WTC11 (cell line): ENCODE results near the gene HOMER3. TPM values are rescaled to one million over a fixed set of nuclear protein-coding genes. Genes with fewer than 3 reads are reported as not detected.

Experiments
- ATAC-seq: fragments of 200-7000 bp; cut with Tn5 transposase; 2 replicates; pipeline ENCODE4 v1.10.0; 2021; ENCODE audit warnings: mild to moderate bottlenecking, moderate library complexity
- CTCF ChIA-PET: fragments of 300-600 bp; sonication (Branson Sonifier 250); formaldehyde crosslinking; loops from one replicate; lab custom pipeline; 2021; ENCODE audit warnings: antibody characterized with exemption; lab: Charles Lee
- POLR2A ChIA-PET: fragments of 350-600 bp; sonication (Branson Sonifier 250); formaldehyde crosslinking; loops from one replicate; lab custom pipeline; 2021; ENCODE audit warnings: antibody characterized with exemption; lab: Charles Lee
- DNase-seq: peaks from one replicate; pipeline ENCODE4 v3.0.0; 2021; ENCODE audit warnings: low spot score
- H3K27ac Mint-ChIP-seq: 2 replicates; pipeline ENCODE4 v1.8.0; 2021; ENCODE audit warnings: mixed read lengths
- H3K27me3 Mint-ChIP-seq: 2 replicates; pipeline ENCODE4 v1.8.0; 2021; ENCODE audit warnings: low read depth, mild to moderate bottlenecking, moderate library complexity, mixed read lengths
- H3K36me3 Mint-ChIP-seq: 2 replicates; pipeline ENCODE4 v1.8.0; 2021; ENCODE audit warnings: mixed read lengths
- H3K4me1 Mint-ChIP-seq: 2 replicates; pipeline ENCODE4 v1.8.0; 2022; ENCODE audit warnings: mixed read lengths
- H3K4me3 Mint-ChIP-seq: 2 replicates; pipeline ENCODE4 v1.8.0; 2021; ENCODE audit warnings: mild to moderate bottlenecking, moderate library complexity, mixed read lengths
- H3K9me3 Mint-ChIP-seq: 2 replicates; pipeline ENCODE4 v1.8.0; 2021; ENCODE audit warnings: mixed read lengths
- AFF4 ChIP-seq: sonication (generic); formaldehyde crosslinking; IDR thresholded peaks from 2 replicates; pipeline ENCODE4 v1.8.1; 2023; ENCODE audit warnings: mild to moderate bottlenecking, missing genetic modification reagents, borderline replicate concordance
- ATF1 ChIP-seq: sonication (generic); formaldehyde crosslinking; IDR thresholded peaks from 2 replicates; pipeline ENCODE4 v1.8.1; 2023; ENCODE audit warnings: mild to moderate bottlenecking, moderate library complexity, missing genetic modification reagents
- CDX4 ChIP-seq: fragments of 250-450 bp; sonication (Bioruptor Pico); IDR thresholded peaks from 2 replicates; pipeline ENCODE4 v1.9.0; 2021; ENCODE audit warnings: moderate library complexity, mild to moderate bottlenecking, inconsistent platforms, borderline replicate concordance
- CREM ChIP-seq: sonication (generic); formaldehyde crosslinking; IDR thresholded peaks from 2 replicates; pipeline ENCODE4 v1.8.1; 2022; ENCODE audit warnings: mild to moderate bottlenecking, missing genetic modification reagents, moderate library complexity
- E2F4 ChIP-seq: sonication (generic); formaldehyde crosslinking; IDR thresholded peaks from 2 replicates; pipeline ENCODE4 v1.8.1; 2022; ENCODE audit warnings: low read depth, mild to moderate bottlenecking, moderate library complexity, missing genetic modification reagents, borderline replicate concordance
- ERG ChIP-seq: fragments of 250-450 bp; sonication (Bioruptor Pico); IDR thresholded peaks from 2 replicates; pipeline ENCODE4 v1.8.0; 2021; ENCODE audit warnings: mild to moderate bottlenecking
- ESRRA ChIP-seq: sonication (generic); formaldehyde crosslinking; IDR thresholded peaks from 2 replicates; pipeline ENCODE4 v1.8.1; 2022; ENCODE audit warnings: mild to moderate bottlenecking, missing genetic modification reagents, borderline replicate concordance
- FOXK1 ChIP-seq: sonication (generic); formaldehyde crosslinking; IDR thresholded peaks from 2 replicates; pipeline ENCODE4 v1.8.0; 2022; ENCODE audit warnings: mild to moderate bottlenecking, moderate library complexity, missing genetic modification reagents
- FOXP4 ChIP-seq: sonication (generic); formaldehyde crosslinking; IDR thresholded peaks from 2 replicates; pipeline ENCODE4 v1.8.0; 2022; ENCODE audit warnings: mild to moderate bottlenecking, missing genetic modification reagents
- IRF2 ChIP-seq: sonication (generic); formaldehyde crosslinking; IDR thresholded peaks from 2 replicates; pipeline ENCODE4 v1.8.0; 2022; ENCODE audit warnings: low read depth, missing genetic modification reagents, borderline replicate concordance
- ZBTB43 ChIP-seq: sonication (generic); formaldehyde crosslinking; IDR thresholded peaks from 2 replicates; pipeline ENCODE4 v1.8.1; 2023; ENCODE audit warnings: mild to moderate bottlenecking, missing genetic modification reagents
- ZNF396 ChIP-seq: fragments of 250-450 bp; sonication (Bioruptor Pico); IDR thresholded peaks from 2 replicates; pipeline ENCODE4 v1.8.0; 2021; ENCODE audit warnings: mild to moderate bottlenecking, moderate library complexity, borderline replicate concordance
- ZNF423 ChIP-seq: fragments of 250-450 bp; sonication (Bioruptor Pico); IDR thresholded peaks from 2 replicates; pipeline ENCODE4 v2.1.2; 2022; ENCODE audit warnings: mild to moderate bottlenecking, moderate library complexity
- total RNA-seq: library from RNA; stranded (reverse); gene quantifications from 3 replicates; pipeline ENCODE4 v1.2.3, GENCODE V29; 2021
- TF ChIP-seq, protein P1 (sequence below): sonication (generic); formaldehyde crosslinking; IDR thresholded peaks from 2 replicates; pipeline ENCODE4 v1.8.0; 2022; ENCODE audit warnings: mild to moderate bottlenecking, missing genetic modification reagents
- TF ChIP-seq, protein P2 (sequence below): sonication (generic); formaldehyde crosslinking; IDR thresholded peaks from 2 replicates; pipeline ENCODE4 v1.8.1; 2022; ENCODE audit warnings: low read depth, missing genetic modification reagents, borderline replicate concordance
- TF ChIP-seq, protein P3 (sequence below): sonication (generic); formaldehyde crosslinking; IDR thresholded peaks from 2 replicates; pipeline ENCODE4 v1.8.1; 2023; ENCODE audit warnings: mild to moderate bottlenecking, missing genetic modification reagents
- TF ChIP-seq, protein P4 (sequence below): sonication (generic); formaldehyde crosslinking; conservative IDR thresholded peaks from 2 replicates; pipeline ENCODE4 v1.8.1; 2022; ENCODE audit warnings: mild to moderate bottlenecking, missing genetic modification reagents
- TF ChIP-seq, protein P5 (sequence below): fragments of 250-450 bp; sonication (Bioruptor Pico); IDR thresholded peaks from 2 replicates; pipeline ENCODE4 v1.9.0; 2021; ENCODE audit warnings: mild to moderate bottlenecking

HOMER3 gene
- total RNA-seq, 1 experiment from 2014 or later: 28.2 TPM

DNA sequence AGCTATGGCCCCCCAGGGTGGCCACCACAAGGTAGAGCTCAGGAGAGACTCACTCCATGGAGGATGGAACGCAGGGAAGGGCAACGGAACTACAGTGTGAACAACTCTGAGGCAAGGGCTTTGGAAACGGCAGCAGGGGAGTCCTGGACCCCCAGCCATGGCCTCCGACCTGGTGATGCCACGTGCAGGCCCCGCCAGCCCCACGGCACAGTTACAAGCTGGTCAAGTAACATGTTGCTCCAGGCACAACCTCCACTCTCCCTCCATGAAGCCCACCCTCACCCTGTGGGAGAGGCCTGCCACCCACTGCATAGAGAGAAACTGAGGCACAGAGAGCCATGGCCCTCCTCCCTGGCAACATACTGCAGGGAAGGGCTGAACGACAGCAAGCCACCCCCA is 36.0 kb downstream of the HOMER3 start (continued):
- TF ChIP-seq ERG (no peak), IRF2 (no peak)

DNA sequence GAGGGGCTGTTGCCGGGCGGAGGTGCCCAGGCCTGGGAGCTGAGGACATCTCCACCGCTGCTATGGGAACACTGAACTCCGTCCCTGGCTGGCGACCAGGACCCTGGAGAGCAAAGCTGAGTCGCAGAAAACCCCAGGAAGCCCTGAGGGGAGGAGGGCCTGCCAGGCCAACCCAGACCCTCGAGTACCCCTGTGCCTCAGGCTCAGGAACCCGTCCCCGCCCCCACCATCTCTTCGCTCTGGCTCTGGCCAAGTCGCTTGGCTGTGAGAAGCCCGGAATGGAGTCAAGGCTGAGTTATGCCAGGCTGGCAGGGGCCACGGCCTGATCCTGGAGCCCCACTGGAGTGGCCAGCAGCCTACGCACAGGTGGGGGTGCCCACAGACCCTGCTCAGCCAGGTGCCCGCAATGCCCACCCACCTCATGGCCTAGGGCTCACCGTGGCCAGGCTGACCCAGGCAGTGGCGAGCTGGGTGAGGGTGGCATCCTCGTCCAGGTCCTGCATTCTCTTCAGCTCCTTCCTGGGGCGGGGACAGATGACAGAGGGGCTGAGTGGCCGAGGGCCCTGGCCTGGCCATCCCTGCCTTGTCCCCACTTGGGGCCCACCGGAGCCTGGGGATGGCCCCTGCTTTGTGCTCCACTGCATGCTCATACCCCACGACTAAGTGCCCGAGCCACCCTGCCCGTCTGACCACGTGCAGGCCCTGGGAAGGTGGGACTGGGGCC is 36.5 kb downstream of the HOMER3 start:
- ChIA-PET CTCF (interaction anchor here (1.6 kb wide), 1 partner anchor 15 kb away, joined by 3 read pairs; the partner anchor contains the start of genes COPE and DDX49), POLR2A (no interaction called here)
- ATAC-seq (no peak), DNase-seq (no peak)
- H3K9me3 Mint-ChIP-seq: no peaks in the 10 kb centered on the region
- H3K4me3 Mint-ChIP-seq: no peak overlapping the region
- peaks cover 8% of the 10 kb centered on the region; the same call in 1 of the 2 replicates for H3K36me3 Mint-ChIP-seq
- H3K4me1 Mint-ChIP-seq: no peaks in the 10 kb centered on the region
- H3K27ac Mint-ChIP-seq: no peak overlapping the region
- no peaks in the 10 kb centered on the region for H3K27me3 Mint-ChIP-seq
- TF ChIP-seq AFF4 (no peak), ATF1 (CRISPR knock-in tag) (no peak), ZNF423 (CRISPR knock-in tag) (no peak), E2F4 (CRISPR knock-in tag) (no peak), ZNF396 (CRISPR knock-in tag) (no peak), CDX4 (CRISPR knock-in tag) (no peak), FOXP4 (CRISPR knock-in tag) (no peak), ESRRA (CRISPR knock-in tag) (no peak), CREM (no peak), FOXK1 (CRISPR knock-in tag) (no peak), ZBTB43 (CRISPR knock-in tag) (no peak)
- TF ChIP-seq, protein P1, sequence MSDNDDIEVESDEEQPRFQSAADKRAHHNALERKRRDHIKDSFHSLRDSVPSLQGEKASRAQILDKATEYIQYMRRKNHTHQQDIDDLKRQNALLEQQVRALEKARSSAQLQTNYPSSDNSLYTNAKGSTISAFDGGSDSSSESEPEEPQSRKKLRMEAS: no peak
- TF ChIP-seq, protein P2, sequence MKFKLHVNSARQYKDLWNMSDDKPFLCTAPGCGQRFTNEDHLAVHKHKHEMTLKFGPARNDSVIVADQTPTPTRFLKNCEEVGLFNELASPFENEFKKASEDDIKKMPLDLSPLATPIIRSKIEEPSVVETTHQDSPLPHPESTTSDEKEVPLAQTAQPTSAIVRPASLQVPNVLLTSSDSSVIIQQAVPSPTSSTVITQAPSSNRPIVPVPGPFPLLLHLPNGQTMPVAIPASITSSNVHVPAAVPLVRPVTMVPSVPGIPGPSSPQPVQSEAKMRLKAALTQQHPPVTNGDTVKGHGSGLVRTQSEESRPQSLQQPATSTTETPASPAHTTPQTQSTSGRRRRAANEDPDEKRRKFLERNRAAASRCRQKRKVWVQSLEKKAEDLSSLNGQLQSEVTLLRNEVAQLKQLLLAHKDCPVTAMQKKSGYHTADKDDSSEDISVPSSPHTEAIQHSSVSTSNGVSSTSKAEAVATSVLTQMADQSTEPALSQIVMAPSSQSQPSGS: no peak
- TF ChIP-seq, protein P3, sequence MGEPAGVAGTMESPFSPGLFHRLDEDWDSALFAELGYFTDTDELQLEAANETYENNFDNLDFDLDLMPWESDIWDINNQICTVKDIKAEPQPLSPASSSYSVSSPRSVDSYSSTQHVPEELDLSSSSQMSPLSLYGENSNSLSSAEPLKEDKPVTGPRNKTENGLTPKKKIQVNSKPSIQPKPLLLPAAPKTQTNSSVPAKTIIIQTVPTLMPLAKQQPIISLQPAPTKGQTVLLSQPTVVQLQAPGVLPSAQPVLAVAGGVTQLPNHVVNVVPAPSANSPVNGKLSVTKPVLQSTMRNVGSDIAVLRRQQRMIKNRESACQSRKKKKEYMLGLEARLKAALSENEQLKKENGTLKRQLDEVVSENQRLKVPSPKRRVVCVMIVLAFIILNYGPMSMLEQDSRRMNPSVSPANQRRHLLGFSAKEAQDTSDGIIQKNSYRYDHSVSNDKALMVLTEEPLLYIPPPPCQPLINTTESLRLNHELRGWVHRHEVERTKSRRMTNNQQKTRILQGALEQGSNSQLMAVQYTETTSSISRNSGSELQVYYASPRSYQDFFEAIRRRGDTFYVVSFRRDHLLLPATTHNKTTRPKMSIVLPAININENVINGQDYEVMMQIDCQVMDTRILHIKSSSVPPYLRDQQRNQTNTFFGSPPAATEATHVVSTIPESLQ (CRISPR knock-in tag): no peak
- TF ChIP-seq, protein P4, sequence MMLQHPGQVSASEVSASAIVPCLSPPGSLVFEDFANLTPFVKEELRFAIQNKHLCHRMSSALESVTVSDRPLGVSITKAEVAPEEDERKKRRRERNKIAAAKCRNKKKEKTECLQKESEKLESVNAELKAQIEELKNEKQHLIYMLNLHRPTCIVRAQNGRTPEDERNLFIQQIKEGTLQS (CRISPR knock-in tag): no peak
- TF ChIP-seq, protein P5, sequence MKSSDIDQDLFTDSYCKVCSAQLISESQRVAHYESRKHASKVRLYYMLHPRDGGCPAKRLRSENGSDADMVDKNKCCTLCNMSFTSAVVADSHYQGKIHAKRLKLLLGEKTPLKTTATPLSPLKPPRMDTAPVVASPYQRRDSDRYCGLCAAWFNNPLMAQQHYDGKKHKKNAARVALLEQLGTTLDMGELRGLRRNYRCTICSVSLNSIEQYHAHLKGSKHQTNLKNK (CRISPR knock-in tag): no peak
